H9 (cell line): ENCODE data around the gene FAM117A. TPM values are rescaled to one million over a fixed set of nuclear protein-coding genes. Genes with fewer than 3 reads are reported as not detected.

ENCODE experiments used
- DNase-seq: peaks from one replicate; pipeline ENCODE4 v3.0.0-alpha.2; 2017
- H2AFZ ChIP-seq: one replicate; pipeline ENCODE4 v1.6.1; 2013; ENCODE audit warnings: mild to moderate bottlenecking, low read length, control low read depth, moderate library complexity
- H2AK5ac ChIP-seq: 2 replicates; pipeline ENCODE4 v1.6.1; 2013; ENCODE audit warnings: low read length, control low read depth, mixed read lengths; ENCODE audit not compliant: insufficient read length
- H2BK120ac ChIP-seq: one replicate; pipeline ENCODE4 v1.6.1; 2013; ENCODE audit warnings: low read depth, mild to moderate bottlenecking, low read length, control low read depth, inconsistent platforms; ENCODE audit not compliant: poor library complexity, severe bottlenecking
- H2BK12ac ChIP-seq: 2 replicates; pipeline ENCODE4 v1.6.1; 2013; ENCODE audit warnings: low read length, control low read depth, mixed read lengths, low read depth; ENCODE audit not compliant: insufficient read length
- H2BK15ac ChIP-seq: 2 replicates; pipeline ENCODE4 v1.6.1; 2013; ENCODE audit warnings: low read depth, low read length, control low read depth
- H2BK20ac ChIP-seq: one replicate; pipeline ENCODE4 v1.6.1; 2013; ENCODE audit warnings: low read depth, mild to moderate bottlenecking, low read length, control low read depth, inconsistent platforms; ENCODE audit not compliant: poor library complexity, severe bottlenecking
- H2BK5ac ChIP-seq: 2 replicates; pipeline ENCODE4 v1.6.1; 2013; ENCODE audit warnings: low read length, control low read depth, mixed read lengths; ENCODE audit not compliant: insufficient read length
- H3K14ac ChIP-seq: 2 replicates; pipeline ENCODE4 v1.6.1; 2013; ENCODE audit warnings: low read length, control low read depth; ENCODE audit not compliant: insufficient read depth
- H3K18ac ChIP-seq: 2 replicates; pipeline ENCODE4 v1.6.1; 2013; ENCODE audit warnings: low read depth, mild to moderate bottlenecking, mixed read lengths, low read length, control low read depth; ENCODE audit not compliant: insufficient read length
- H3K23ac ChIP-seq: 2 replicates; pipeline ENCODE4 v1.6.1; 2013; ENCODE audit warnings: low read length, control low read depth, mixed read lengths, low read depth; ENCODE audit not compliant: insufficient read length
- H3K23me2 ChIP-seq: 2 replicates; pipeline ENCODE4 v1.6.1; 2013; ENCODE audit warnings: low read depth, mild to moderate bottlenecking, mixed read lengths, low read length, control low read depth; ENCODE audit not compliant: insufficient read length, poor library complexity, severe bottlenecking
- H3K27ac ChIP-seq: 2 replicates; pipeline ENCODE4 v1.5.1; 2013; ENCODE audit warnings: low read length, control low read depth, mixed read lengths, low read depth; ENCODE audit not compliant: insufficient read length
- H3K27me3 ChIP-seq: 2 replicates; pipeline ENCODE4 v1.6.1; 2013; ENCODE audit warnings: low read length, control low read depth, inconsistent platforms; ENCODE audit not compliant: insufficient read depth
- H3K4ac ChIP-seq: 2 replicates; pipeline ENCODE4 v1.6.1; 2013; ENCODE audit warnings: low read depth, mild to moderate bottlenecking, control low read depth, inconsistent platforms, low read length, moderate library complexity
- H3K4me1 ChIP-seq: 2 replicates; pipeline ENCODE4 v1.6.1; 2013; ENCODE audit warnings: low read length, control low read depth, inconsistent platforms; ENCODE audit not compliant: insufficient read depth
- H3K4me2 ChIP-seq: 2 replicates; pipeline ENCODE4 v1.6.1; 2013; ENCODE audit warnings: low read length, control low read depth, mixed read lengths; ENCODE audit not compliant: insufficient read length, insufficient read depth
- H3K56ac ChIP-seq: 2 replicates; pipeline ENCODE4 v1.6.1; 2013; ENCODE audit warnings: low read depth, mild to moderate bottlenecking, mixed read lengths, low read length, control low read depth; ENCODE audit not compliant: insufficient read length
- H3K79me1 ChIP-seq: 2 replicates; pipeline ENCODE4 v1.6.1; 2013; ENCODE audit warnings: low read depth, mild to moderate bottlenecking, moderate library complexity, low read length, control low read depth, inconsistent platforms; ENCODE audit not compliant: insufficient read depth, poor library complexity, severe bottlenecking
- H3K79me2 ChIP-seq: 2 replicates; pipeline ENCODE4 v1.6.1; 2013; ENCODE audit warnings: low read length, control low read depth, inconsistent platforms; ENCODE audit not compliant: insufficient read depth
- H3K9ac ChIP-seq: 2 replicates; pipeline ENCODE4 v1.6.1; 2013; ENCODE audit warnings: low read length, control low read depth, mixed read lengths; ENCODE audit not compliant: insufficient read length; ENCODE audit errors: extremely low read depth
- H3K9me3 ChIP-seq: one replicate; pipeline ENCODE4 v1.6.1; 2013; ENCODE audit warnings: low read depth, low read length, inconsistent platforms; ENCODE audit not compliant: control insufficient read depth
- H3T11ph ChIP-seq: one replicate; pipeline ENCODE4 v1.6.1; 2013; ENCODE audit warnings: mild to moderate bottlenecking, low read length, control low read depth, inconsistent platforms
- H4K20me1 ChIP-seq: one replicate; pipeline ENCODE4 v1.6.1; 2013; ENCODE audit not compliant: control insufficient read depth, insufficient read length, insufficient read depth
- H4K5ac ChIP-seq: 2 replicates; pipeline ENCODE4 v1.6.1; 2013; ENCODE audit warnings: low read depth, mild to moderate bottlenecking, mixed read lengths, low read length, control low read depth; ENCODE audit not compliant: insufficient read length
- H4K8ac ChIP-seq: replicated peaks from 2 replicates; pipeline ENCODE4 v1.6.1; 2013; ENCODE audit warnings: low read length, control low read depth, mixed read lengths, low read depth; ENCODE audit not compliant: insufficient read length
- H4K91ac ChIP-seq: 2 replicates; pipeline ENCODE4 v1.6.1; 2013; ENCODE audit warnings: low read depth, mild to moderate bottlenecking, moderate library complexity, mixed read lengths, low read length, control low read depth; ENCODE audit not compliant: insufficient read length
- H3K27ac Mint-ChIP-seq, 3 experiments: 2 replicates in 2 of 3; 3 replicates in 1 of 3; pipeline ENCODE4 v1.8.0; 2020 to 2021; ENCODE audit warnings: mixed read lengths in 3 of 3, mild to moderate bottlenecking in 1 of 3, moderate library complexity in 1 of 3
- H3K27me3 Mint-ChIP-seq: 2 replicates; pipeline ENCODE4 v1.8.0; 2021; ENCODE audit warnings: low read depth, mild to moderate bottlenecking, moderate library complexity, mixed read lengths
- H3K36me3 Mint-ChIP-seq, 3 experiments: 2 replicates in 2 of 3; 3 replicates in 1 of 3; pipeline ENCODE4 v1.8.0; 2020 to 2021; ENCODE audit warnings: low read depth in 3 of 3, mixed read lengths in 3 of 3; ENCODE audit not compliant: insufficient read depth in 1 of 3
- H3K4me1 Mint-ChIP-seq, 2 experiments: 2 replicates each; pipeline ENCODE4 v1.8.0; 2020; ENCODE audit warnings: mixed read lengths in 2 of 2
- H3K4me3 Mint-ChIP-seq, 2 experiments: 2 replicates in 1 of 2; 3 replicates in 1 of 2; pipeline ENCODE4 v1.8.0; 2020 to 2021; ENCODE audit warnings: mild to moderate bottlenecking in 2 of 2, mixed read lengths in 2 of 2, moderate library complexity in 1 of 2
- H3K9me3 Mint-ChIP-seq, 2 experiments: 2 replicates in 1 of 2; 3 replicates in 1 of 2; pipeline ENCODE4 v1.8.0; 2020; ENCODE audit warnings: mild to moderate bottlenecking in 2 of 2, mixed read lengths in 2 of 2, moderate library complexity in 1 of 2
- CTCF ChIP-seq: fragments of 200-600 bp; sonication (generic); conservative IDR thresholded peaks from 3 replicates; pipeline ENCODE4 v1.8.0; 2021; ENCODE audit warnings: antibody characterized with exemption, mild to moderate bottlenecking
- WGBS: extraction: QIAGEN DNeasy Blood & Tissue Kit; methylation state at CpG from one replicate; pipeline ENCODE4 v1.1.7; 2013; ENCODE audit warnings: missing lambda C conversion rate, low lambda C conversion rate, mixed read lengths; ENCODE audit not compliant: insufficient read length; ENCODE audit errors: extremely low coverage; 5-methylcytosine and 5-hydroxymethylcytosine counted together
- total RNA-seq: library from RNA; stranded (reverse); gene quantifications from 2 replicates; pipeline ENCODE4 v1.2.1, GENCODE V29; 2021

The FAM117A gene
- total RNA-seq, 1 experiment from 2014 or later: 21.1 TPM

GRCh38 chr17:49700960-49701359, 63.0 kb downstream of the FAM117A start:
- Histone ChIP-seq H3K9me3 (no peaks in the 10 kb centered on the region), H2BK20ac (no peak overlapping the region), H3K23ac (no peak overlapping the region), H2BK120ac (no peak overlapping the region), H2AFZ (no peak overlapping the region), H3K4ac (no peak overlapping the region), H2BK15ac (no peak overlapping the region), H2BK12ac (no peak overlapping the region), H2BK5ac (no peak overlapping the region), H3K27ac (no peak overlapping the region), H4K20me1 (no peaks in the 10 kb centered on the region), H2AK5ac (no peak overlapping the region), H3K23me2 (peaks cover 3% of the 10 kb centered on the region), H3K79me1 (no peaks in the 10 kb centered on the region), H3K79me2 (no peaks in the 10 kb centered on the region), H3K9ac (no peak overlapping the region), H4K8ac (no peak overlapping the region), H4K91ac (no peak overlapping the region), H4K5ac (no peak overlapping the region), H3T11ph (no peak overlapping the region), H3K18ac (no peak overlapping the region), H3K56ac (no peak overlapping the region), H3K14ac (no peak overlapping the region), H3K27me3 (no peaks in the 10 kb centered on the region), H3K4me1 (no peaks in the 10 kb centered on the region), H3K4me2 (no peak overlapping the region)
- no peaks in the 10 kb centered on the region; the same call in 1 of the 2 replicates for H3K27me3 Mint-ChIP-seq
- H3K4me1 Mint-ChIP-seq: peaks cover 0 to under 1% of the 10 kb centered on the region in 2 experiments; a peak in 2 of 4 replicates
- no peak for DNase-seq
- no peak for TF ChIP-seq CTCF
- WGBS: no CpG with 5 or more reads among the region's 6 CpGs
- H3K4me3 Mint-ChIP-seq: no peak overlapping the region
- H3K9me3 Mint-ChIP-seq: no peaks in the 10 kb centered on the region
- peaks cover 16 to 57% (median 50%) of the 10 kb centered on the region in 3 experiments; a peak in 6 of 7 replicates for H3K36me3 Mint-ChIP-seq
- no peak overlapping the region for H3K27ac Mint-ChIP-seq
